Measurements from ENCODE around the gene SDS.

GRCh38 chr12:113368331-113368730, 35.4 kb downstream of the SDS start:
- no peak for TF ChIP-seq CTCF (conservative IDR thresholded peaks at IDR 0.05; ENCODE audit: low read depth in 2 of 2)
- TF ChIP-seq EZH2 (IDR thresholded peaks at IDR 0.05; ENCODE audit: low read depth, unreplicated experiment): no peak
- TF ChIP-seq JUNB (IDR thresholded peaks at IDR 0.05; ENCODE audit: unreplicated experiment): no peak
- TF ChIP-seq POLR2AphosphoS5 (IDR thresholded peaks at IDR 0.05; ENCODE audit: low read depth): no peak
- TF ChIP-seq ETS1 (IDR thresholded peaks at IDR 0.05): no peak
- no peak for TF ChIP-seq EZH2phosphoT487 (IDR thresholded peaks at IDR 0.05; ENCODE audit: unreplicated experiment)
- TF ChIP-seq REST (IDR thresholded peaks at IDR 0.05; ENCODE audit: unreplicated experiment): no peak
- TF ChIP-seq STAT1 (IDR thresholded peaks at IDR 0.05; ENCODE audit: unreplicated experiment): no peak
- no peak for TF ChIP-seq CREB1 (CRISPR knock-in tag; IDR thresholded peaks at IDR 0.05; ENCODE audit: low read depth)
- no peak for TF ChIP-seq ZNF331 (CRISPR knock-in tag; IDR thresholded peaks at IDR 0.05; ENCODE audit: low read depth)
- TF ChIP-seq ZNF114 (CRISPR knock-in tag; IDR thresholded peaks at IDR 0.05): no peak

All from GM23338 (cell line).